HFF-Myc (cell line): ENCODE results near the gene POLG2.
A peak's percentile ranks its signal among the peaks of the same experiment; 100 is the strongest.
"Not testable (repeated sequence)": the region's sequence is repeated elsewhere in the genome, so short reads cannot be mapped to it uniquely, and the experiment has no call there.

Experiments used
- DNase-seq: peaks from one replicate; pipeline ENCODE4 v3.0.0-alpha.2; 2011; ENCODE audit warnings: low read depth; ENCODE audit errors: extremely low read depth
- H3K4me3 ChIP-seq: replicated peaks from 2 replicates; pipeline ENCODE4 v1.5.1; 2011; ENCODE audit warnings: low read depth, mild to moderate bottlenecking, control low read depth, low read length
- CTCF ChIP-seq: IDR thresholded peaks from 2 replicates; pipeline ENCODE4 v1.5.1; 2012; ENCODE audit warnings: mild to moderate bottlenecking, low read depth, low read length, control low read depth; ENCODE audit errors: missing control alignments

Gene POLG2

GRCh38 chr17:64497565-64498035 is 746 bp upstream of the POLG2 start:
- H3K4me3 ChIP-seq = peak overlapping the region; percentile 51
- TF ChIP-seq CTCF = no peak
- DNase-seq = no peak

DNA sequence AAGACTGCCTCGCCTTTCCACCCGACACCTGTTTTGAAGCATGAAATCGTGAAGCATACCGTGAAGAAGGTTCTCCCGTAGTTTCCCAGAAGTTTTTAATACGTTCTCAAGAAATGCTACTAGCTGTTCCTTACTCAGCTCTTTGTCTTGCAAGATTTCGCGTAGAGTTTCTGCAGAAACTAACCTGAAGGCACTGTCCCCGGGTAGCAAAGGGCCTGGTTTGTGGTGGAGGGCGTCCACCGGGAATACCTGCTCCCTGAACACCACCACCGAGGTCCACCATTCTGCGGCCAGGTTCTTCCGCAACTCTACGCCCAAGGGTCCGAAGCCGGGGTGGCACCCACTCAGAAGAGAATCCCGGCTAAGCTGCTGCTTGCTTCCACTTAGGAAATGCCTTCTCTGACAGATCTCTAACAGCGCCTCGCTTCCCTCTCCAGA is 487 bp downstream of the POLG2 start:
- TF ChIP-seq CTCF = no peak
- DNase-seq = no peak
- H3K4me3 ChIP-seq = peak overlapping the region; percentile 51

DNA sequence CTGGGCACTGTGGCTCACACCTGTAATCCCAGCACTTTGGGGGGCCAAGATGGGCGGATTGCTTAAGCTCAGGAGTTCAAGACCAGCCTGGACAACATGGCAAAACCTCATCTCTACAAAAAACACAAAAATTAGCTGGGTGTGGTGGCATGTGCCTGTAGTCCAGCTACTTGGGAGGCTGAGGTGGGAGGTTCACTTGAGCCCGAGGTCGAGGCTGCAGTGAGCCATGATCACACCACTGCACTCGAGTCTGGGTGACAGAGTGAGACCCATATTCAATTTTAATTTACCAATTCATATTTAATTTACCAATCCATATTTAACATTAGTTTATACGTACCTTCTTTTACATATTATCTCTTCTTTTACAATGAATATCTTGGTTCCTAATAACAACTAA is 1.6 kb downstream of the POLG2 start:
- not testable (repeated sequence) for DNase-seq
- peak overlapping the region; percentile 51 for H3K4me3 ChIP-seq

- peak overlapping the region; percentile 51 for H3K4me3 ChIP-seq
- TF ChIP-seq CTCF = no peak
Observed at GRCh38 chr17:64494121-64494520, 2.7 kb downstream of the POLG2 start.

GRCh38 chr17:64492481-64493109 is 4.3 kb downstream of the POLG2 start:
- DNase-seq = no peak
- H3K4me3 ChIP-seq = no peak overlapping the region
- no peak for TF ChIP-seq CTCF

More at GRCh38 chr17:64494121-64494520, 2.7 kb downstream of the POLG2 start:
- DNase-seq = no peak

GRCh38 chr17:64491994-64492393 is 4.9 kb downstream of the POLG2 start:
- no peak for TF ChIP-seq CTCF
- no peak for DNase-seq
- H3K4me3 ChIP-seq = no peak overlapping the region

- TF ChIP-seq CTCF = peak; percentile 70
- H3K4me3 ChIP-seq = no peak overlapping the region
- no peak for DNase-seq
Observed at GRCh38 chr17:64491034-64491860, 5.6 kb downstream of the POLG2 start.
